Left lung (tissue), 10 donors: ENCODE measurements around the gene KIAA2012. TPM values are rescaled to one million over a fixed set of nuclear protein-coding genes. Genes with fewer than 3 reads are reported as not detected.
"Not testable (repeated sequence)": the region's sequence is repeated elsewhere in the genome, so short reads cannot be mapped to it uniquely, and the experiment has no call there.

Experiments used
- ATAC-seq: fragments of 200-7000 bp; cut with Tn5 transposase; one replicate; pipeline ENCODE4 v1.9.1; 2020; ENCODE audit warnings: moderate library complexity
- DNase-seq, 4 donors: peaks; one replicate each; pipeline ENCODE4 v3.0.0-alpha.2; 2013 to 2020
- H3K27ac ChIP-seq, 2 donors: fragments of 200-600 bp; sonication (generic) in 1 of 2; one replicate each; pipeline versions ENCODE4 v1.5.0 to v1.8.0; 2020 to 2021
- H3K27me3 ChIP-seq, 2 donors: fragments of 200-600 bp; sonication (generic) in 1 of 2; one replicate each; pipeline versions ENCODE4 v1.5.0 to v1.8.0; 2020 to 2021
- H3K36me3 ChIP-seq, 2 donors: fragments of 200-600 bp; sonication (generic) in 1 of 2; one replicate each; pipeline versions ENCODE4 v1.5.0 to v1.8.0; 2020 to 2021
- H3K4me1 ChIP-seq, 2 donors: fragments of 200-600 bp; one replicate each; pipeline ENCODE4 v1.8.0; 2021
- H3K4me3 ChIP-seq, 2 donors: fragments of 200-600 bp; sonication (generic) in 1 of 2; one replicate each; pipeline versions ENCODE4 v1.5.0 to v1.8.0; 2020 to 2021; ENCODE audit warnings: mild to moderate bottlenecking in 1 of 2
- H3K9me3 ChIP-seq, 2 donors: fragments of 200-600 bp; sonication (generic) in 1 of 2; one replicate each; pipeline versions ENCODE4 v1.5.0 to v1.8.0; 2020 to 2021
- intact Hi-C, 2 donors: fragments of 100-400 bp; cut with DNase I; formaldehyde crosslinking; loops; one replicate each; pipeline versions ENCODE4 v1.11.2 to v1.14.2; 2022
- polyA plus RNA-seq, 6 donors: library from polyadenylated mRNA; unstranded; fragments of 120-200 nt; gene quantifications; one replicate each; pipeline ENCODE4 v1.2.1, GENCODE V29; 2013; ENCODE audit not compliant: insufficient read length in 6 of 6
- total RNA-seq, 2 donors: library from RNA; stranded (reverse); fragmentation: NEBNext Ultra II Directional; extraction: Animal tissue kit (Norgen Biotek cat#: 25700); gene quantifications; one replicate each; pipeline ENCODE4 v1.2.1, GENCODE V29; 2021
- TF ChIP-seq, protein P1 (sequence below), 2 donors: fragments of 200-600 bp; sonication (generic) in 1 of 2; IDR thresholded peaks; one replicate each; pipeline versions ENCODE4 v1.5.0 to v1.8.0; 2021; ENCODE audit warnings: antibody characterized with exemption in 2 of 2
- donor health status: DM: no; HTN: yes; CAD: no.
- donor health status: DM: no; HTN: no; CAD: no.

Gene KIAA2012
- total and polyA plus RNA-seq, 8 donors, result 0.46 to 2.8 (median 1.5) TPM; not detected in 1

DNA sequence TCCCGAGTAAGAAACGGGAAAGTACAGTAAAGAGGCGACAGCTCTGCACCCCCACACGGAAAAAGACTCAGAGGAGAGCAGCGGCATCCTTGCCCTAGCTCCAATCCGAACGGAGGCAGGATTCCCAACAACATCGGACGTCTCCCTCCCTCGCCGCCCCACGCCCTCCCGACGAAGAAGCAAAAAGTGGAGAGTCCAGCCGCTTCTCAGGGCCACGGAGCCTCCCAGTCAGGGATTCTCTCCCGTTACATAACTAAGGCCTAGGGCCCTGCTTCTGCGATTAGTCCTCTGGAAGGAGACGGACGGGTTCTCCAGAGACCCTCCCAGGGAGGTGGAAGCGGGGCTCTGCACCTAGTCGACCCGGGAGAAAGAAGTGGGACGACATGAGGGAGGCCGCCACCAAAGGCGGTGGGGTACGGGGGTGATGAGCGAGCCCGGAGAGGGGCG is 164.8 kb downstream of the KIAA2012 start:
- H3K27ac ChIP-seq, result peak overlapping the region; percentile 82 to 84
- ATAC-seq (peak; percentile 67), DNase-seq (peak in 3 of 4 donors; percentile 31 to 38 (median 32))
- no peaks in the 10 kb centered on the region for H3K9me3 ChIP-seq
- intact Hi-C loops, result no loop called here
- TF ChIP-seq, protein P1, sequence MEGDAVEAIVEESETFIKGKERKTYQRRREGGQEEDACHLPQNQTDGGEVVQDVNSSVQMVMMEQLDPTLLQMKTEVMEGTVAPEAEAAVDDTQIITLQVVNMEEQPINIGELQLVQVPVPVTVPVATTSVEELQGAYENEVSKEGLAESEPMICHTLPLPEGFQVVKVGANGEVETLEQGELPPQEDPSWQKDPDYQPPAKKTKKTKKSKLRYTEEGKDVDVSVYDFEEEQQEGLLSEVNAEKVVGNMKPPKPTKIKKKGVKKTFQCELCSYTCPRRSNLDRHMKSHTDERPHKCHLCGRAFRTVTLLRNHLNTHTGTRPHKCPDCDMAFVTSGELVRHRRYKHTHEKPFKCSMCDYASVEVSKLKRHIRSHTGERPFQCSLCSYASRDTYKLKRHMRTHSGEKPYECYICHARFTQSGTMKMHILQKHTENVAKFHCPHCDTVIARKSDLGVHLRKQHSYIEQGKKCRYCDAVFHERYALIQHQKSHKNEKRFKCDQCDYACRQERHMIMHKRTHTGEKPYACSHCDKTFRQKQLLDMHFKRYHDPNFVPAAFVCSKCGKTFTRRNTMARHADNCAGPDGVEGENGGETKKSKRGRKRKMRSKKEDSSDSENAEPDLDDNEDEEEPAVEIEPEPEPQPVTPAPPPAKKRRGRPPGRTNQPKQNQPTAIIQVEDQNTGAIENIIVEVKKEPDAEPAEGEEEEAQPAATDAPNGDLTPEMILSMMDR (IDR thresholded peaks at IDR 0.05), result no peak
- peaks cover 13 to 28% of the 10 kb centered on the region in 2 donors for H3K4me1 ChIP-seq
- H3K27me3 ChIP-seq, result no peaks in the 10 kb centered on the region
- no peaks in the 10 kb centered on the region for H3K36me3 ChIP-seq
- H3K4me3 ChIP-seq, result peak overlapping the region; percentile 94 to 97

DNA sequence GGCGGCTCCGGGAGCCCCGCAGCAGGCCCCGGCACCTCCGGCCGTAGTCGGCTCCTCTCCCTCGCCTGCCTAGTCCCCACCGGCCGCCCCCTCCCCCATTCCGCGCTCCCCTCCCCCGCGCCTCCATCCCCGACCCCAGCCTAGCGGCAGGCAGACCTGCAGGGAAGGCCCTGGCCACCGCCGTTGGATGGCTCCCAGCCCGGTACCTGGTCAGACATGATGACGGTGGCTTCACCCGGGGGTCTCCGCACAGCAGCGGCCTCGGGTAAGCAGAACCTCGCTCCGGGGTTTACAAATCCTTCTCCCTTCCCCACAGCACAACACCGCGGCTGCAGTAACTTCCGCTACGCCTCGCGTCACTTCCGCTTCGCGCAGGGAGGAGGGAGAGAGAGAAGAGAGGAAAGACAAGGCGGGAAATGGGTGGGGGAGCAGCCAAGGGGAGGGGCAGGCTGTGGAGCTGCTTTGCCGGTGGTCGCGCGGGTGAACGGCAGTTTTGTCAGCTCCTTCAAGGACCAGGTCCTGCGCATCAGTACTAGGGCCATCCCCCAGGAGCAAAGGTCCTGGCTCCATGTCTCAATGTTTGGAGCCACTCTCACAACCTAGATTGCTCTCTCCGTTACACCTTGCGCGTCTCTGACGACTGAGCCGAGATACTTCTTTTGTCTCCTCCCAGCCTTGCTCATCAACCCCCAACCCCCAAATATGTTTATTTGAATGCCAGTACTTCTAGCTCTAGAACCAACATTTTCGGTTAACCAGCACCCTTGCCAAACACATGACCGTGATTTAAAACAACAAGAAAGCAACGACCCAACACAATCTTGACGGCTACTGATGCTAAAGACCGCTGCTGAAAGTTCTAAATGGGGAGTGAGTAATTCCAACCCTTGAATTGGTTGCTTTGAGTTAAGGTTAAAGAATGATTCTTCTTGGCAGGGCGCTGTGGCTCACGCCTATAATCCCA is 165.5 kb downstream of the KIAA2012 start, which contains the start of gene SUMO1:
Gene SUMO1 (minus strand): TSS at position 364 of the 964 bp plus-strand sequence. CDS start 146 bp downstream, at position 218.
- TF ChIP-seq, protein P1 (IDR thresholded peaks at IDR 0.05), result no peak
- H3K9me3 ChIP-seq, result no peaks in the 10 kb centered on the region
- peak within 1 kb of the TSS; percentile 82 to 84 for H3K27ac ChIP-seq
- intact Hi-C loops, result no loop called here
- peaks cover 13 to 28% of the 10 kb centered on the region in 2 donors for H3K4me1 ChIP-seq
- no peaks in the 10 kb centered on the region for H3K27me3 ChIP-seq
- peak within 1 kb of the TSS; percentile 94 to 97 for H3K4me3 ChIP-seq
- ATAC-seq (peak; percentile 98), DNase-seq (peak; percentile 91 to 99 (median 94))
- no peaks in the 10 kb centered on the region for H3K36me3 ChIP-seq

DNA sequence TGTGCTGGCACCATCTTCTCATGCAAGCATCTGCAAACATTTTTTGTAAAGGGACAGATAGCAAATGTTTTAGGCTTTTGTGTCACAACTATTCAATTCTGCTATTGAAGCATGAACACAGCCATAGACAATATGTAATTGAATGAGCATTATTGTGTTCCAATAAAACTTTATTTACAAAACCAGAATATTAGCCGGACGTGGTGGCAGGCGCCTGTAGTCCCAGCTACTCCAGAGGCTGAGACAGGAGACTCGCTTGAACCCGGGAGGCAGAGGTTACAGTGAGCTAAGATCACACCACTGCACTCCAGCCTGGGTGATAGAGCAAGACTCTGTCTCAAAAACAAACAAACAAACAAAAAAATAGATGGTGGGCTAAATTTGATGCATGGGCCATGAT is 174.7 kb downstream of the KIAA2012 start:
- H3K9me3 ChIP-seq, intact Hi-C loops, H3K4me3 ChIP-seq, H3K36me3 ChIP-seq, H3K27ac ChIP-seq, H3K4me1 ChIP-seq, DNase-seq, H3K27me3 ChIP-seq, ATAC-seq: not testable (repeated sequence)

DNA sequence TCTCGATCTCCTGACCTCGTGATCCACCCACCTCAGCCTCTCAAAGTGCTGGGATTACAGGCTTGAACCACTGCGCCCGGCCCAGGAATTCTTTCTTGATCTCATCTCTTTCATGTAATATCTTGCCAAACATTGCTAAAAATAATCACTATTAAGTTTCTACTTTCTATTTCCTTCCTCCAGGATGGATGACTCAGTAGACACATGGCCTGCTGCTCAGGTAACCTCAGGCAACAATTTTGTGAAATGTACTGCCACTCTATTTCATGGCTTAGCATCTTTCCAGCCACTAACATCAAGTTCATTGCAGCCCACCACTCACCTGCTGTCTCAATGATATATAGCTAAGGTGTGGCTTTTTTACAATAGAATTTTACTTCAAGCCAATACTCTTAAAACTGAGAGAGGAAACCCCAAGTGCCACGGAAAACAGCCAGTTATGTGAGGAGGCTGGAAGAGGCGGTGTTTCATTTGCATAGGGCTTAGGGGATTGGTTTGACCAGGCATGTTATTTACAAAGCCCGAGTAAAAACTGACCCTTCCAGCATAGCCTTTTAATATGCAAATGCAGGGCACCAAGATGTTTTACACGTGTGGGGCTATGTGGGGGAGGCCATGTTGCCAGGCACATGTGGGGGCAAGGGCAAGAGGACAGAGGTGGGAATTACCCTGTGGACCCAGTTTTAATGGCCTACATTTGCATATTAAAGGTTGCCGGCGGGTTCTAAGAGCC is 176.6 kb downstream of the KIAA2012 start:
- Histone ChIP-seq H3K4me3 (no peak overlapping the region), H3K27ac (no peak overlapping the region), H3K36me3 (no peaks in the 10 kb centered on the region), H3K9me3 (no peaks in the 10 kb centered on the region), H3K27me3 (no peaks in the 10 kb centered on the region), H3K4me1 (no peaks in the 10 kb centered on the region)
- ATAC-seq (peak; percentile 50), DNase-seq (no peak)
- TF ChIP-seq, protein P1 (IDR thresholded peaks at IDR 0.05), result no peak
- intact Hi-C loops, result no loop called here

DNA sequence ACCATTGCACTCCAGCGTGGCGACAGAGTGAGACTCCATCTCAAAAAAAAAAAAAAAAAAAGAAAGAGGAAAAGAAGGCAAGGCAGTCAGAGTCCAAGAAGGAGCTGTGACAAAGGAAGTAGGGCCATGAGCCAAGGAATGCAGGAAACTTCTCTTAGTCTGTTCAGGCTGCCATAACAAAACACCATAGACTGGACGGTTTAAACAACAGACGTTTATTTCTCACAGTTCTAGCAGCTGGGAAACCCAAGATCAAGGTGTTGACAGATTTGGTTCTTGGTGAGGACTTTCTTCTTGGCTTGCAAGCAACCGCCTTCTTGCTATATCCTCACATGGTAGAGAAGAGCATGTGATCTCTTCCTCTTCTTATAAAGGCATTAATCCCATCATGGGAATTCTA is 178.4 kb downstream of the KIAA2012 start:
- intact Hi-C loops, result no loop called here
- Histone ChIP-seq H3K4me1 (no peaks in the 10 kb centered on the region), H3K9me3 (no peaks in the 10 kb centered on the region), H3K36me3 (no peaks in the 10 kb centered on the region), H3K4me3 (no peak overlapping the region), H3K27ac (no peak overlapping the region), H3K27me3 (no peaks in the 10 kb centered on the region)
- DNase-seq (no peak), ATAC-seq (no peak)
- TF ChIP-seq, protein P1 (IDR thresholded peaks at IDR 0.05), result no peak

Other genes with a start within 250 kb of the KIAA2012 start
- 10 to 100 TPM; 11.1 to 17.6 TPM for gene FZD7, start 39.4 kb upstream of the KIAA2012 start, total RNA-seq
- gene FZD7, start 39.4 kb upstream of the KIAA2012 start, polyA plus RNA-seq, result 10 to 100 TPM; 30.1 to 43.1 (median 40.3) TPM
- gene SUMO1, start 165.3 kb downstream of the KIAA2012 start, total RNA-seq, result 10 to 100 TPM; 73.7 to 91.6 TPM
- 100 to 1,000 TPM; 132 to 173 (median 157) TPM for gene SUMO1, start 165.3 kb downstream of the KIAA2012 start, polyA plus RNA-seq
- 10 to 100 TPM; 35.3 to 61.4 TPM for gene NOP58, start 192.5 kb downstream of the KIAA2012 start, total RNA-seq
- gene NOP58, start 192.5 kb downstream of the KIAA2012 start, polyA plus RNA-seq, result 100 to 1,000 TPM in 5 of 6 donors, 10 to 100 TPM in 1; 95.1 to 125 (median 109) TPM